Stomach (tissue), 9 donors: Measurements from ENCODE around the gene KLF4. TPM values are rescaled to one million over a fixed set of nuclear protein-coding genes. Genes with fewer than 3 reads are reported as not detected.

Experiments
- DNase-seq, 2 donors: peaks; one replicate each; pipeline versions ENCODE4 v3.0.0 to v3.0.0-alpha.2; 2013 to 2019
- H3K27ac ChIP-seq, 5 donors: fragments of 200-600 bp in 4 of 5; sonication (generic) in 4 of 5; one replicate each; pipeline ENCODE4 v1.5.1; 2013 to 2019; ENCODE audit warnings: mild to moderate bottlenecking in 1 of 5, moderate library complexity in 1 of 5
- H3K27me3 ChIP-seq, 3 donors: fragments of 200-600 bp; sonication (generic); one replicate each; pipeline ENCODE4 v1.5.1; 2017 to 2019; ENCODE audit warnings: mixed run types in 1 of 3
- H3K36me3 ChIP-seq, 4 donors: fragments of 200-600 bp; sonication (generic); 1 replicate in 3 of 4; 2 replicates in 1 of 4; pipeline ENCODE4 v1.5.1; 2016 to 2019
- H3K4me1 ChIP-seq, 4 donors: fragments of 200-600 bp; sonication (generic); one replicate each; pipeline ENCODE4 v1.5.1; 2016 to 2019
- H3K4me3 ChIP-seq, 4 donors: fragments of 200-600 bp; sonication (generic) in 3 of 4; one replicate each; pipeline ENCODE4 v1.5.1; 2016 to 2019; ENCODE audit warnings: mild to moderate bottlenecking in 1 of 4
- H3K9me3 ChIP-seq, 4 donors: fragments of 200-600 bp; sonication (generic); one replicate each; pipeline ENCODE4 v1.5.1; 2016 to 2019
- CTCF ChIP-seq, 7 experiments: fragments of 450-650 bp in 4 of 7; fragments of 200-600 bp in 3 of 7; sonication (generic) in 3 of 7; IDR thresholded peaks; one replicate each; pipeline ENCODE4 v1.5.1; 2016 to 2019; ENCODE audit warnings: antibody characterized with exemption in 7 of 7, control low read depth in 2 of 7, mild to moderate bottlenecking in 1 of 7
- EP300 ChIP-seq: sonication (generic); formaldehyde crosslinking; IDR thresholded peaks from one replicate; pipeline ENCODE4 v1.6.1; 2017; ENCODE audit warnings: antibody characterized with exemption
- POLR2A ChIP-seq, 4 donors: fragments of 450-650 bp; IDR thresholded peaks; one replicate each; pipeline ENCODE4 v1.6.1; 2016; ENCODE audit warnings: antibody characterized with exemption in 4 of 4, control low read depth in 2 of 4, mild to moderate bottlenecking in 1 of 4, moderate library complexity in 1 of 4
- POLR2AphosphoS5 ChIP-seq, 3 donors: sonication (generic); formaldehyde crosslinking; IDR thresholded peaks; one replicate each; pipeline ENCODE4 v1.6.1; 2016; ENCODE audit warnings: antibody characterized with exemption in 3 of 3
- WGBS, 5 donors: extraction: QIAGEN DNeasy Blood & Tissue Kit in 3 of 5; methylation state at CpG; one replicate each; pipeline versions ENCODE4 v1.1.5 to v1.1.7; 2013 to 2018; 5-methylcytosine and 5-hydroxymethylcytosine counted together
- intact Hi-C: fragments of 100-400 bp; cut with DNase I; formaldehyde crosslinking; loops from one replicate; pipeline ENCODE4 v1.15.1; 2023; ENCODE audit warnings: low total_unique reads
- polyA plus RNA-seq, 3 donors: library from polyadenylated mRNA; stranded (reverse); fragments of 200-250 nt; gene quantifications; one replicate each; pipeline ENCODE4 v1.2.3, GENCODE V29; 2013
- total RNA-seq, 5 donors: library from RNA; depleted of rRNA; stranded (reverse); fragments of >200 nt; gene quantifications; one replicate each; pipeline versions ENCODE4 v1.1.0 to v1.2.3, GENCODE V29; 2014 to 2016
- donor health status: healthy with polysubstance abuse.
- donor health status: Bipolar disorder and iron deficiency.
- donor health status: healthy.

Gene KLF4
- total and polyA plus RNA-seq, 8 donors = 18.2 to 323 (median 56.8) TPM

GRCh38 chr9:107474124-107474523, 15.4 kb downstream of the KLF4 start:
- H3K4me1 ChIP-seq = no peaks in the 10 kb centered on the region
- no peaks in the 10 kb centered on the region for H3K9me3 ChIP-seq
- no peaks in the 10 kb centered on the region for H3K36me3 ChIP-seq
- TF ChIP-seq POLR2A (IDR thresholded peaks at IDR 0.05) (no peak), EP300 (no peak), POLR2AphosphoS5 (IDR thresholded peaks at IDR 0.05) (no peak)
- 86 to 96% (median 89%) methylated on average over 6 of the region's 6 CpGs for WGBS, 5 donors
- no peak for DNase-seq
- H3K4me3 ChIP-seq = no peak overlapping the region
- H3K27me3 ChIP-seq = no peaks in the 10 kb centered on the region
- no peak overlapping the region for H3K27ac ChIP-seq
- intact Hi-C loops = no loop called here

- Histone ChIP-seq H3K27ac (no peak overlapping the region), H3K9me3 (no peaks in the 10 kb centered on the region), H3K36me3 (no peaks in the 10 kb centered on the region), H3K4me3 (no peak overlapping the region), H3K4me1 (no peaks in the 10 kb centered on the region), H3K27me3 (no peaks in the 10 kb centered on the region)
- intact Hi-C loops = no loop called here
- no peak for TF ChIP-seq CTCF (IDR thresholded peaks at IDR 0.05)
- TF ChIP-seq POLR2AphosphoS5 (IDR thresholded peaks at IDR 0.05) = no peak
- no peak for TF ChIP-seq POLR2A (IDR thresholded peaks at IDR 0.05)
- no peak for TF ChIP-seq EP300
- DNase-seq = no peak
- WGBS, 5 donors = 45 to 64% (median 55%) methylated on average over 9 of the region's 9 CpGs
Observed at GRCh38 chr9:107472581-107473340, 16.8 kb downstream of the KLF4 start.

- Histone ChIP-seq H3K9me3 (no peaks in the 10 kb centered on the region), H3K4me3 (no peak overlapping the region), H3K36me3 (no peaks in the 10 kb centered on the region), H3K27ac (no peak overlapping the region), H3K27me3 (no peaks in the 10 kb centered on the region), H3K4me1 (no peaks in the 10 kb centered on the region)
- 76 to 85% (median 77%) methylated on average over 6 of the region's 6 CpGs for WGBS, 5 donors
- no peak for DNase-seq
- TF ChIP-seq EP300 (no peak), POLR2AphosphoS5 (IDR thresholded peaks at IDR 0.05) (no peak), CTCF (IDR thresholded peaks at IDR 0.05) (no peak), POLR2A (IDR thresholded peaks at IDR 0.05) (no peak)
- intact Hi-C loops = no loop called here
Observed at GRCh38 chr9:107471552-107471951, 18.0 kb downstream of the KLF4 start.

- Histone ChIP-seq H3K36me3 (no peaks in the 10 kb centered on the region), H3K4me1 (peaks cover 5 to 19% (median 16%) of the 10 kb centered on the region in 4 donors), H3K9me3 (no peaks in the 10 kb centered on the region), H3K4me3 (no peak overlapping the region), H3K27me3 (peaks cover 0 to 23% (median 16%) of the 10 kb centered on the region in 3 donors), H3K27ac (no peak overlapping the region)
- TF ChIP-seq POLR2AphosphoS5 (IDR thresholded peaks at IDR 0.05) = no peak
- TF ChIP-seq CTCF (IDR thresholded peaks at IDR 0.05) = no peak
- TF ChIP-seq EP300 = no peak
- TF ChIP-seq POLR2A (IDR thresholded peaks at IDR 0.05) = no peak
- intact Hi-C loops = loop anchor here (10.0 kb wide), 2 partner anchors 1097 to 1297 kb away; no protein-coding TSS in a partner anchor
- 69 to 86% (median 82%) methylated on average over 1 of the region's 1 CpG for WGBS, 5 donors
- no peak for DNase-seq
Observed at GRCh38 chr9:107467416-107467815, 22.2 kb downstream of the KLF4 start.

GRCh38 chr9:107466826-107467225, 22.7 kb downstream of the KLF4 start:
- no peak for DNase-seq
- Histone ChIP-seq H3K27me3 (peaks cover 0 to 23% (median 16%) of the 10 kb centered on the region in 3 donors), H3K36me3 (no peaks in the 10 kb centered on the region), H3K9me3 (no peaks in the 10 kb centered on the region), H3K4me1 (peaks cover 5 to 19% (median 16%) of the 10 kb centered on the region in 4 donors), H3K4me3 (no peak overlapping the region), H3K27ac (no peak overlapping the region)
- TF ChIP-seq CTCF (IDR thresholded peaks at IDR 0.05) (no peak), POLR2A (IDR thresholded peaks at IDR 0.05) (no peak), POLR2AphosphoS5 (IDR thresholded peaks at IDR 0.05) (no peak), EP300 (no peak)
- 77 to 93% (median 87%) methylated on average over 2 of the region's 2 CpGs for WGBS, 5 donors
- intact Hi-C loops = loop anchor here (10.0 kb wide), 2 partner anchors 1098 to 1298 kb away; no protein-coding TSS in a partner anchor
